Liver (tissue), 9 donors: Measurements from ENCODE around the gene EVL. TPM values are rescaled to one million over a fixed set of nuclear protein-coding genes. Genes with fewer than 3 reads are reported as not detected.

Source experiments
- DNase-seq: peaks from one replicate; pipeline ENCODE4 v3.0.0-alpha.2; 2017; ENCODE audit warnings: low spot score
- H3K27ac ChIP-seq, 2 donors: one replicate each; pipeline ENCODE4 v1.7.0; 2013; ENCODE audit warnings: inconsistent platforms in 2 of 2, low read length in 2 of 2, control low read depth in 1 of 2, low read depth in 1 of 2, mild to moderate bottlenecking in 1 of 2
- H3K27me3 ChIP-seq, 4 donors: one replicate each; pipeline versions ENCODE4 v1.6.1 to v1.7.0; 2013; ENCODE audit warnings: low read length in 3 of 4, inconsistent platforms in 1 of 4, mild to moderate bottlenecking in 1 of 4, moderate library complexity in 1 of 4; ENCODE audit not compliant: control insufficient read depth in 4 of 4, insufficient read depth in 4 of 4
- H3K36me3 ChIP-seq, 4 donors: one replicate each; pipeline versions ENCODE4 v1.6.1 to v1.7.0; 2013; ENCODE audit warnings: low read length in 3 of 4, mild to moderate bottlenecking in 3 of 4, low read depth in 1 of 4, moderate library complexity in 1 of 4; ENCODE audit not compliant: control insufficient read depth in 4 of 4, insufficient read depth in 3 of 4
- H3K4me1 ChIP-seq, 4 donors: one replicate each; pipeline versions ENCODE4 v1.6.1 to v1.7.0; 2013; ENCODE audit warnings: low read length in 3 of 4, mild to moderate bottlenecking in 3 of 4, moderate library complexity in 1 of 4; ENCODE audit not compliant: control insufficient read depth in 4 of 4, insufficient read depth in 4 of 4
- H3K4me3 ChIP-seq, 3 donors: one replicate each; pipeline versions ENCODE4 v1.6.1 to v1.7.0; 2013; ENCODE audit warnings: low read length in 3 of 3, control low read depth in 1 of 3, low read depth in 1 of 3, mild to moderate bottlenecking in 1 of 3
- H3K9ac ChIP-seq, 2 donors: one replicate each; pipeline ENCODE4 v1.7.0; 2013; ENCODE audit warnings: low read length in 2 of 2, mild to moderate bottlenecking in 2 of 2, moderate library complexity in 2 of 2, control low read depth in 1 of 2, low read depth in 1 of 2
- H3K9me3 ChIP-seq, 4 donors: one replicate each; pipeline versions ENCODE4 v1.6.1 to v1.7.0; 2013; ENCODE audit warnings: low read length in 3 of 4; ENCODE audit not compliant: control insufficient read depth in 4 of 4
- ATF3 ChIP-seq: IDR thresholded peaks from 2 replicates; pipeline ENCODE4 v1.6.1; 2016; ENCODE audit warnings: antibody characterized with exemption
- FOXA1 ChIP-seq: IDR thresholded peaks from 2 replicates; pipeline ENCODE4 v1.6.1; 2016; ENCODE audit warnings: antibody characterized with exemption
- FOXA2 ChIP-seq: IDR thresholded peaks from 2 replicates; pipeline ENCODE4 v1.6.1; 2016; ENCODE audit warnings: antibody characterized with exemption
- GABPA ChIP-seq, 2 donors: IDR thresholded peaks in 1 of 2; conservative IDR thresholded peaks in 1 of 2; 2 replicates each; pipeline ENCODE4 v1.6.1; 2016; ENCODE audit warnings: antibody characterized with exemption in 2 of 2, mild to moderate bottlenecking in 1 of 2, moderate library complexity in 1 of 2
- HNF4A ChIP-seq, 2 donors: conservative IDR thresholded peaks; 2 replicates each; pipeline ENCODE4 v1.6.1; 2016; ENCODE audit warnings: antibody characterized with exemption in 2 of 2, mild to moderate bottlenecking in 2 of 2
- HNF4G ChIP-seq: IDR thresholded peaks from 2 replicates; pipeline ENCODE4 v1.6.1; 2016; ENCODE audit warnings: antibody characterized with exemption
- JUND ChIP-seq, 2 donors: IDR thresholded peaks; 2 replicates each; pipeline ENCODE4 v1.6.1; 2016; ENCODE audit warnings: antibody characterized with exemption in 2 of 2
- MAX ChIP-seq: IDR thresholded peaks from 2 replicates; pipeline ENCODE4 v1.6.1; 2016; ENCODE audit warnings: antibody characterized with exemption
- NR2F2 ChIP-seq: IDR thresholded peaks from 2 replicates; pipeline ENCODE4 v1.6.1; 2016; ENCODE audit warnings: antibody characterized with exemption
- RAD21 ChIP-seq, 2 donors: IDR thresholded peaks; 2 replicates each; pipeline ENCODE4 v1.6.1; 2016; ENCODE audit warnings: antibody characterized with exemption in 2 of 2, mild to moderate bottlenecking in 2 of 2
- REST ChIP-seq: IDR thresholded peaks from 2 replicates; pipeline ENCODE4 v1.6.1; 2016; ENCODE audit warnings: antibody characterized with exemption, mild to moderate bottlenecking
- RXRA ChIP-seq, 2 donors: IDR thresholded peaks; 2 replicates each; pipeline ENCODE4 v1.6.1; 2017 to 2018; ENCODE audit warnings: antibody characterized with exemption in 2 of 2, mild to moderate bottlenecking in 1 of 2
- SP1 ChIP-seq: IDR thresholded peaks from 2 replicates; pipeline ENCODE4 v1.6.1; 2018; ENCODE audit warnings: antibody characterized with exemption, mild to moderate bottlenecking
- TAF1 ChIP-seq: conservative IDR thresholded peaks from 2 replicates; pipeline ENCODE4 v1.6.1; 2016; ENCODE audit warnings: antibody characterized with exemption, mild to moderate bottlenecking
- YY1 ChIP-seq: IDR thresholded peaks from 2 replicates; pipeline ENCODE4 v1.6.1; 2016; ENCODE audit warnings: antibody characterized with exemption, mild to moderate bottlenecking
- ZBTB33 ChIP-seq: IDR thresholded peaks from 2 replicates; pipeline ENCODE4 v1.6.1; 2016; ENCODE audit warnings: antibody characterized with exemption
- WGBS: extraction: QIAGEN DNeasy Blood & Tissue Kit; methylation state at CpG from one replicate; pipeline ENCODE4 v1.1.7; 2013; 5-methylcytosine and 5-hydroxymethylcytosine counted together
- polyA plus RNA-seq, 2 donors: library from polyadenylated mRNA; stranded (reverse) in 1 of 2; unstranded in 1 of 2; fragments of 200-250 nt in 1 of 2; fragments of >200 nt in 1 of 2; fragmentation: Nextera tagmentation in 1 of 2; extraction: Ambion mirVana in 1 of 2; gene quantifications; one replicate each; pipeline versions ENCODE4 v1.2.1 to v1.2.3, GENCODE V29; 2013 to 2015
- total RNA-seq, 2 donors: library from RNA; depleted of rRNA; stranded (reverse); fragments of >200 nt; gene quantifications; one replicate each; pipeline ENCODE4 v1.2.3, GENCODE V29; 2014
- donor health status: healthy.
- donor health status: healthy.
- donor health status: healthy.
- donor health status: healthy.
- donor health status: healthy.

EVL gene
- total and polyA plus RNA-seq, 4 donors: 11.3 to 85.9 (median 33.9) TPM

- no peak overlapping the region for H3K4me3 ChIP-seq
- H3K27me3 ChIP-seq: no peaks in the 10 kb centered on the region
- 93% methylated on average over 11 of the region's 11 CpGs for WGBS
- DNase-seq: no peak
- H3K36me3 ChIP-seq: no peaks in the 10 kb centered on the region
- peaks cover 0 to 3% (median 0%) of the 10 kb centered on the region in 4 donors for H3K4me1 ChIP-seq
- H3K9me3 ChIP-seq: no peaks in the 10 kb centered on the region
- no peak overlapping the region for H3K27ac ChIP-seq
- TF ChIP-seq FOXA1: no peak
- TF ChIP-seq ATF3: no peak
- no peak for TF ChIP-seq MAX
- TF ChIP-seq HNF4G: no peak
- no peak for TF ChIP-seq YY1
- no peak for TF ChIP-seq GABPA (IDR thresholded peaks at IDR 0.05 in 1 of 2, conservative IDR thresholded peaks at IDR 0.05 in 1 of 2)
- TF ChIP-seq ZBTB33: no peak
- TF ChIP-seq REST: no peak
- no peak for TF ChIP-seq RAD21 (IDR thresholded peaks at IDR 0.05)
- TF ChIP-seq SP1: no peak
- no peak for TF ChIP-seq HNF4A (conservative IDR thresholded peaks at IDR 0.05)
- no peak for TF ChIP-seq RXRA (IDR thresholded peaks at IDR 0.05)
- no peak for TF ChIP-seq FOXA2
- no peak overlapping the region for H3K9ac ChIP-seq
Observed at GRCh38 chr14:100070310-100070709, 5.1 kb downstream of the EVL start.

- H3K4me3 ChIP-seq: no peak overlapping the region
- no peak overlapping the region for H3K27ac ChIP-seq
- no peaks in the 10 kb centered on the region for H3K9me3 ChIP-seq
- no peak overlapping the region for H3K9ac ChIP-seq
- peaks cover 0 to 4% (median 2%) of the 10 kb centered on the region in 4 donors for H3K4me1 ChIP-seq
- no peaks in the 10 kb centered on the region for H3K27me3 ChIP-seq
- no peaks in the 10 kb centered on the region for H3K36me3 ChIP-seq
- no peak for DNase-seq
- TF ChIP-seq YY1 (no peak), ZBTB33 (no peak), TAF1 (no peak), REST (no peak), SP1 (no peak), GABPA (IDR thresholded peaks at IDR 0.05 in 1 of 2, conservative IDR thresholded peaks at IDR 0.05 in 1 of 2) (no peak), HNF4A (conservative IDR thresholded peaks at IDR 0.05) (no peak), ATF3 (no peak), JUND (IDR thresholded peaks at IDR 0.05) (no peak), NR2F2 (no peak), RXRA (IDR thresholded peaks at IDR 0.05) (no peak), MAX (no peak), FOXA1 (no peak)
- 84% methylated on average over 3 of the region's 3 CpGs for WGBS
Observed at GRCh38 chr14:100071545-100071944, 6.3 kb downstream of the EVL start.
